Right lobe of liver (tissue), 6 donors: ENCODE data around the gene KLF15. TPM values are rescaled to one million over a fixed set of nuclear protein-coding genes. Genes with fewer than 3 reads are reported as not detected.

Experiments
- ATAC-seq, 4 donors: fragments of 200-7000 bp; cut with Tn5 transposase; one replicate each; pipeline ENCODE4 v1.9.1; 2020; ENCODE audit warnings: mild to moderate bottlenecking in 4 of 4, moderate library complexity in 4 of 4
- DNase-seq, 3 donors: peaks; one replicate each; pipeline ENCODE4 v3.0.0-alpha.2; 2020
- H3K27ac ChIP-seq, 3 donors: fragments of 200-600 bp; one replicate each; pipeline ENCODE4 v1.8.0; 2022
- H3K27me3 ChIP-seq, 2 donors: fragments of 200-600 bp; one replicate each; pipeline ENCODE4 v1.8.0; 2022
- H3K36me3 ChIP-seq, 4 donors: fragments of 200-600 bp; sonication (generic) in 1 of 4; one replicate each; pipeline versions ENCODE4 v1.5.1 to v1.8.0; 2017 to 2022; ENCODE audit warnings: control low read depth in 1 of 4
- H3K4me1 ChIP-seq, 4 donors: fragments of 200-600 bp; sonication (generic) in 1 of 4; one replicate each; pipeline versions ENCODE4 v1.5.1 to v1.8.0; 2017 to 2022; ENCODE audit warnings: control low read depth in 1 of 4
- H3K4me3 ChIP-seq, 3 donors: fragments of 200-600 bp; one replicate each; pipeline ENCODE4 v1.8.0; 2022
- H3K9me3 ChIP-seq, 4 donors: fragments of 200-600 bp; sonication (generic) in 1 of 4; one replicate each; pipeline versions ENCODE4 v1.5.1 to v1.8.0; 2017 to 2022; ENCODE audit warnings: control low read depth in 1 of 4
- CTCF ChIP-seq, 4 donors: fragments of 200-600 bp in 3 of 4; fragments of 450-650 bp in 1 of 4; IDR thresholded peaks; one replicate each; pipeline versions ENCODE4 v1.5.1 to v1.8.0; 2016 to 2022; ENCODE audit warnings: antibody characterized with exemption in 4 of 4, mild to moderate bottlenecking in 2 of 4
- POLR2A ChIP-seq: fragments of 450-650 bp; IDR thresholded peaks from one replicate; pipeline ENCODE4 v1.6.1; 2017; ENCODE audit warnings: antibody characterized with exemption, mild to moderate bottlenecking
- WGBS: methylation state at CpG from one replicate; pipeline ENCODE4 v1.1.6; 2018; ENCODE audit warnings: low coverage, low lambda C conversion rate; ENCODE audit not compliant: insufficient coverage; ENCODE audit errors: missing lambda C conversion rate; 5-methylcytosine and 5-hydroxymethylcytosine counted together
- intact Hi-C, 2 donors: fragments of 100-400 bp; cut with DNase I; formaldehyde crosslinking; loops; one replicate each; pipeline versions ENCODE4 v1.11.2 to v1.14.1; 2022
- total RNA-seq, 6 experiments: library from RNA; depleted of rRNA in 2 of 6; stranded (reverse); fragments of >200 nt in 2 of 6; fragmentation: NEBNext Ultra II Directional in 3 of 6; extraction: Animal tissue kit (Norgen Biotek cat#: 25700) in 3 of 6; gene quantifications; one replicate each; pipeline versions ENCODE4 v1.1.0 to v1.2.4, GENCODE V29; 2016 to 2023
- donor health status: DM: no; HTN: yes; CAD: no.
- donor health status: DM: no; HTN: no; CAD: no.
- donor health status: DM: no; HTN: no; CAD: no.
- donor health status: DM: no; HTN: yes; CAD: no.
- donor health status: DM: no; HTN: yes; CAD: no.

KLF15 gene
- total RNA-seq, 6 experiments from 2014 or later, result 14.4 to 112 (median 89.3) TPM

GRCh38 chr3:126355777-126356372 is 1.3 kb downstream of the KLF15 start:
- peak; percentile 53 to 72 (median 67) for ATAC-seq
- intact Hi-C loops, result no loop called here

GRCh38 chr3:126355251-126355650 is 2.0 kb downstream of the KLF15 start:
- intact Hi-C loops, result no loop called here
- WGBS, result 22% methylated on average over 1 of the region's 3 CpGs
- no peaks in the 10 kb centered on the region for H3K9me3 ChIP-seq
- DNase-seq, result peak in 2 of 3 donors; percentile 40 to 50
- peak overlapping the region; percentile 83 to 97 (median 97) for H3K27ac ChIP-seq
- peak overlapping the region; percentile 66 to 78 (median 73) for H3K4me3 ChIP-seq
- no peak for TF ChIP-seq CTCF (IDR thresholded peaks at IDR 0.05)
- H3K27me3 ChIP-seq, result no peaks in the 10 kb centered on the region
- peaks cover 0 to 25% (median 9%) of the 10 kb centered on the region in 4 donors for H3K4me1 ChIP-seq
- ATAC-seq, result no peak
- peaks cover 0 to 20% (median 10%) of the 10 kb centered on the region in 4 donors for H3K36me3 ChIP-seq

More at GRCh38 chr3:126355777-126356372, 1.3 kb downstream of the KLF15 start:
- Histone ChIP-seq H3K9me3 (no peaks in the 10 kb centered on the region), H3K27me3 (no peaks in the 10 kb centered on the region), H3K36me3 (peaks cover 0 to 14% (median 7%) of the 10 kb centered on the region in 4 donors), H3K4me3 (peak overlapping the region; percentile 66 to 78 (median 73)), H3K4me1 (peaks cover 0 to 25% (median 9%) of the 10 kb centered on the region in 4 donors), H3K27ac (peak overlapping the region; percentile 83 to 97 (median 97))
- WGBS, result under 1% methylated on average over 17 of the region's 32 CpGs
- peak; percentile 96 to 98 (median 98) for DNase-seq
- peak; percentile 88 for TF ChIP-seq POLR2A
- no peak for TF ChIP-seq CTCF (IDR thresholded peaks at IDR 0.05)

- no peak for TF ChIP-seq POLR2A
- TF ChIP-seq CTCF (IDR thresholded peaks at IDR 0.05), result no peak
- DNase-seq (peak in 2 of 3 donors; percentile 68 to 75), ATAC-seq (peak in 2 of 4 donors; percentile 1 to 2)
- no peaks in the 10 kb centered on the region for H3K27me3 ChIP-seq
- H3K9me3 ChIP-seq, result no peaks in the 10 kb centered on the region
- peak overlapping the region; percentile 83 to 97 (median 97) for H3K27ac ChIP-seq
- peaks cover 0 to 25% (median 10%) of the 10 kb centered on the region in 4 donors for H3K36me3 ChIP-seq
- H3K4me3 ChIP-seq, result peak overlapping the region in 2 of 3 donors; percentile 73 to 78
- H3K4me1 ChIP-seq, result peaks cover 0 to 28% (median 9%) of the 10 kb centered on the region in 4 donors
- intact Hi-C loops, result loop anchor here in 1 of 2 donors (5.0 kb wide), 1 partner anchor 92 kb away; no protein-coding TSS in a partner anchor
- WGBS, result 24% methylated on average over 3 of the region's 7 CpGs
Observed at GRCh38 chr3:126354776-126355175, 2.4 kb downstream of the KLF15 start.

- TF ChIP-seq POLR2A (peak; percentile 79), CTCF (IDR thresholded peaks at IDR 0.05) (no peak)
- H3K4me1 ChIP-seq, result peaks cover 0 to 36% (median 11%) of the 10 kb centered on the region in 4 donors
- 36% methylated on average over 3 of the region's 8 CpGs for WGBS
Observed at GRCh38 chr3:126353694-126354321, 3.4 kb downstream of the KLF15 start.

More at GRCh38 chr3:126353694-126354321, 3.4 kb downstream of the KLF15 start:
- Histone ChIP-seq H3K36me3 (peaks cover 0 to 26% (median 10%) of the 10 kb centered on the region in 4 donors), H3K27me3 (no peaks in the 10 kb centered on the region), H3K27ac (peak overlapping the region; percentile 63 to 97 (median 97)), H3K4me3 (peak overlapping the region; percentile 38 to 78 (median 73)), H3K9me3 (no peaks in the 10 kb centered on the region)
- ATAC-seq, result peak; percentile 35 to 52 (median 46)
- intact Hi-C loops, result loop anchor here in 1 of 2 donors (5.0 kb wide), 1 partner anchor 92 kb away; no protein-coding TSS in a partner anchor
- DNase-seq, result peak; percentile 73 to 94 (median 89)
